HG03066 (cell line): ENCODE measurements around the gene C2orf69.

ENCODE experiments used
- ATAC-seq: cut with Tn5 transposase; IDR thresholded peaks from one replicate; pipeline ENCODE4 v1.9.1; 2021; ENCODE audit warnings: low read depth; ENCODE audit not compliant: unreplicated experiment

C2orf69 gene, protein sequence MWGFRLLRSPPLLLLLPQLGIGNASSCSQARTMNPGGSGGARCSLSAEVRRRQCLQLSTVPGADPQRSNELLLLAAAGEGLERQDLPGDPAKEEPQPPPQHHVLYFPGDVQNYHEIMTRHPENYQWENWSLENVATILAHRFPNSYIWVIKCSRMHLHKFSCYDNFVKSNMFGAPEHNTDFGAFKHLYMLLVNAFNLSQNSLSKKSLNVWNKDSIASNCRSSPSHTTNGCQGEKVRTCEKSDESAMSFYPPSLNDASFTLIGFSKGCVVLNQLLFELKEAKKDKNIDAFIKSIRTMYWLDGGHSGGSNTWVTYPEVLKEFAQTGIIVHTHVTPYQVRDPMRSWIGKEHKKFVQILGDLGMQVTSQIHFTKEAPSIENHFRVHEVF

DNA sequence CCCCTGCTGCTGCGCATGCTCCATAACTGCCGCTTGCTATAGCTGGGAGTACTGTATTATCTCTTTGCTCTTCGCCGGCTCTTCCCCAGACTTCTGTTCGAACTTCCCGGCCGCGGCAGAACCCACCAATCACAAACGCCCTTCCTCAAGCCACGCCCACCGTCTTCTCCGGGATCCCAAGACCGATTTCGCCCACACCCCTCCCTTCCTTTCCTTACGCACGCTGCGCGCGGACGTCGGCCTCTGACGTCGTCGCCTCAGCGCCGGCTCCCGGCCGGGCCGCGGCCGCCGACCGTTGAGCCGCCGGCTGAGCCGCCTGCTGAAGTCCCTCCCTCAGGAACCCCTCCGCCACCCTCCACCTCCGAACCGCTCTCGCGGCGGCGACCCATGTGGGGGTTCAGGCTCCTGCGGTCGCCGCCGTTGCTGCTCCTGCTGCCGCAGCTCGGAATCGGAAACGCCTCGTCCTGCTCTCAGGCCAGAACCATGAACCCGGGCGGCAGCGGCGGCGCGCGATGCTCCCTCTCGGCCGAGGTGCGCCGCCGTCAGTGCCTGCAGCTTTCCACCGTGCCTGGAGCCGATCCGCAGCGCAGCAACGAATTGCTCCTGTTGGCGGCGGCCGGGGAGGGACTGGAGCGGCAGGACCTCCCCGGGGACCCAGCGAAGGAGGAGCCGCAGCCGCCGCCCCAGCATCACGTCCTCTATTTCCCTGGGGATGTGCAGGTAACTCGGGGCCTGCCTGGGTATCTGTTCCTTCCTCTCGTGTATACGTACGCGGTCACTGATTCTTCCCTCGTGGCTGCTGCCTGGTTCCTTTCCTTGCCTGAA is at the start of gene C2orf69:
C2orf69 (plus strand) TSS at position 242 of the 825 bp plus-strand sequence; CDS start at position 388, 146 bp downstream.
- ATAC-seq, result peak; percentile 91

DNA sequence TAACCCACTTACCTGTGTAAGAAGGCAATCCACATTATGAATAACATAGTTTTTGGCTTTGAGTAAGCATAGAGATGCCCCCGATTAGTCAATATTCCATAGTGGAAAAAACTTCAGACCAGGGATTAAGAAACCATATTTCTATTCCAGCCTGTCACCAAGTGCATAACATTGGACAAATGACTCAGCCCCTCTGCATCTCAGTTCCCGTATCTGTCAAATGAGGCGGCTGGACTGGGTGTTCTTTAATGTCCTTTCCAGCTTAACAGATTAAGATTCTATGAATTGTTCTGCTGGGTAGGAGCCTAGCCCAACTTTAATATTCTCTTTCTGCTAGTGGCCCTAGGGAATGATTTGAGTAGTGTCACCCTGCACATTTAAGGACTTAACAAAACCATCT is 48.3 kb upstream of the C2orf69 start:
- ATAC-seq, result no peak

DNA sequence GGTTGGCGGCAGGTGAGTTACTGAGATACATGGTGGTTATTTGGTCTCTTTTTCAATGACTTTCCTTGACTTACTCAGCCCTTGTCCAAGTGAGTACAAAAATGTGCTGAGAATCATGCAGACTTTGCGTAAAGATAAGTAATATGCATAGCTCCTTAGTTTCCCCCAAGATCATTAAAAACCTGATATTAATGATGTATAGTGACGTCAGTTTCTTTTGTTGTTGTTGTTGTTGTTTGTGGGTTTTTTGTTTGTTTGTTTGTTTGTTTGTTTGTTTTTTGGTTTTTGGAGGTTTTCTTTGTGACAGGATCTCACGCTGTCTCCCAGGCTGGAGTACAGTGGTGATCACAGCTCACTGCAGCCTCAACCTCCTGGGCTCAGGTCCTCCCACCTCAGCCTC is 45.2 kb upstream of the C2orf69 start:
- ATAC-seq, result no peak

DNA sequence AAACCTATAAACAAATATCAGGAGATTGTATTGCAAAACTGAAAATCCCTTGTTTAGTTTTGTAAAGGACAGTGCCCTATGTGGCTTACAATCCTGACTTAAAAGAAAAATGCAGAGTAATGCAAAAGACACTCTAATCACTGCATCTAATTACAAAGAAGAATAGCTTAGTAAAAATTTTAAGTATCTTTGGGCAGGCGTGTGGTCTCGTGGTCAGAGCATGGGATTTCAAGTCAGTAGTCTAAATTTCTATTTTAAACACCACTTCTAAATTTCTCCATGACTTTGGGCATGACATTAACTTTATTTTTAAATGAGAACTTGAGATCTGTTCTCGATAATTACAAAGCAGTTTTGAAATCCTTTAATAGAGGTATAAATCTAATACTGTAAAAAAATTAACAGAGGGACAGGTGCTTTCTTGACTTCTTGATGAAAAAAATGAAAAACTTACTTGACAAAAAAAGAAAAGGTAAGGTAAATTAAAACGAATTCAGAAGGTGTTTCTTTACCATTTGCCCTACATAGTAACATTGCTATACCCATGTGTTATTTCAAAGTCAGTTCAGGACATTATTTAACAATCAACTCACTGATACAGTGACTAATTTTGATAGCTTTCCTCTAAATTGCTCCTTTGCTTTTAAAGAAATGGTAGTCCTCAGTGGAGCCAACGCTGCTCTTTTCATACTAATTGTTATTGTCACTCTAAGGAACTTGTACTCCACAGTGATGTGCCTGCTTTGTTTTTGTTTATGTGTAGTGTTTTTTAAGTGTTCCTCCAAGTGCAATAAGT is 42.5 kb upstream of the C2orf69 start:
- ATAC-seq, result no peak

DNA sequence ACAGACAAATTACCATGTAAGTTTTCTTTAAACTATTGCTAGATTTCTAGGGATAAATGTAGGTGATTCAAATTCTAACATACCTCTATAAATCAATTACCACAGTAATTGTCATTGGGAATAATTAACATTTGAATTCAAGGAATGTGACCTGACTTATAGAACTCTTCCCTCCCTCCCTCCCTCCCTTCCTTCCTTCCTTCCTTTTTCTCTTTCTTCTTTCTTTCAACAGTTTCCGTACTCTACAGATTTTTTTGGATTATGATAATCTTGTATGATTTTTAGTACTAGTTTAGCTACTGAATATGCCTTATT is 41.9 kb upstream of the C2orf69 start:
- no peak for ATAC-seq

DNA sequence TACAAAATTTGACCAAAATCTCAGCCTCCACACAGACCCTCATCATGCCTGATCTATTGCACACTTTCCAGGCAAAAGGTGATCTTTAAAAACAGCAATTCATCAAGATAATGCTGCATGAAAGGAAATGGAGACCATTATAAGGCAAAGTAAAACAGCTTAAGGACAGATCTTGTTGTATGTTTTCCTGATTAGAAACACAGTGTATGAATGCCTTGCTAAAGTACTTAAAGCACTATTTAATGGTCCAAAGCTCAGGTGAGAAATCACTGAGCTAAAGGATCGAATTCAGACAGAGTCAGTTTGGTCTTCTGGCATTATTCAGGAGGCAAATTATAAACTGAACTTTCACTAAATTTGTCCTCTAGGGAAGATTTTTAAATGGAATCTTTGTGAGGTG is 41.4 kb upstream of the C2orf69 start:
- ATAC-seq, result no peak

DNA sequence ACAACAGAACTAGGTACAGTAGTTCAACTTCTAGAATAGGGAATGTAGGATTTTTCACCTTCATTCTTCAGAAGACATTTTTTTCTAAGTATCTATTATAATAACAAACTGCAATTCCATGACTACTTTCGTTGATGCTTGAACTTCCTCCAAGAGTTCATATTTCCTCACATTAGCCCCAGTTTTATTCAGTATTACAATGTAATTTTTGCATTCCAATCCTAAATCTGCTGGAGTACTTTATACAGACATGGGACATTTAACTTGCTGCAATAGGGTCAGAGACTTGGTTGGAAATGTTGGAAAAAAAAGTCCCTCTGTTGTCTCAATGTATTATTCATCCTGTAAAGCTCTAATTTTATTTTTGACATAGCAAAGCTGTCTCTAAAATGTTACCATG is 40.5 kb upstream of the C2orf69 start:
- ATAC-seq, result no peak

DNA sequence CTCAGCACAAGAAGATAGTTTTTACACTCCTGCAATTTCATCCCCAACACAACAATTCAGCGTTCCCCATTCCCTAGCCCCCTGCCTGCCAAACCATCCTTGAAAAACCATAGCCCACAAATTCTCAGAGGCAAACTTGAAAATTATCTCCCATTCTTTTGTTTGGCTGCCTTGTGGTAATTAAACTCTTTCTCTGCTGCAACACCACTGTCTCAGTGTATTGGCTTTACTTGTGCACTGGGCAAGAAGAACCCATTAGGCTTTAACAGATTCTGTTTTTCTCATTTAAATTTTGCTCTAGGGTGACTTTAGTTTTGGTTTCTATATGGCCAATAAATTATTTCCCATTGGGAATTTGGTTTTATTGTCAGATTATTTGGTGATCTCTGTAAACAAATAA is 36.9 kb upstream of the C2orf69 start:
- ATAC-seq, result no peak

DNA sequence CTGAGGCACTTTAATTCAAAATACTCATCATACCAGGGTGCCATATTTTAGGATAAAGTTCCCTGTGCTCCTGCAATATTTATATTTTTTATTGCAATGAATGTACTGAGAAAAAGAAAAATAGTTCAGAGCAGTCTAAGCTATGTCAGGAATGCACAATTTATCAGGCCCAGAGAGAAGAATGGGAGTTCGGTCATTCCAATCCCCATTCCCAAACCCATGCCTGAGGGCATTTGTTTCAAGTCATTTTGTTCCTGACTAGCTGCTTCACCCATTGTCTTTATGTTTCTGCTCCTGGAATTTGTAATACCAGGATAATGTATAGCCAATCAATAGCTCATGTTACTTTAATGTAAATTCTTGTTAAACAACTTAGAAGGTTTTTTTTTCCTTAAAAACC is 35.7 kb upstream of the C2orf69 start:
- no peak for ATAC-seq

DNA sequence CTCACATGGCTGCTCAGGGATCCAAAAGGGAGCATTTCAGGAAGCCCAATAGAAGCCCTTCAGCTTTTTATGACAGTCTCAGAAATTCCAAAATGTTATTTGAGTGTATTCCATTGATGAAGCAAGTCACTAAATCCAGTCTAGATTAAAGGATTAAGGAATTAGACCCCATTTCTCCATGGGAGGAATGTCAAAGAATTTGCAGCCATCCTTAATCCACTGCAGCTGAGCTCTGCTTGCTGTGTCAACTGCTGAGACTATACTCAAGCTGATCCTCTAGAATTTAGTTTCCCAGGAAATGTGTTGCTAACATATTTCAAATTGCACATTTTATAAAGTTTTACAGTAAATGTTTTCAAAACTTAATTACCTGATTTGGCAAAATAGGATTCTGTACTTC is 28.4 kb upstream of the C2orf69 start:
- ATAC-seq, result no peak

DNA sequence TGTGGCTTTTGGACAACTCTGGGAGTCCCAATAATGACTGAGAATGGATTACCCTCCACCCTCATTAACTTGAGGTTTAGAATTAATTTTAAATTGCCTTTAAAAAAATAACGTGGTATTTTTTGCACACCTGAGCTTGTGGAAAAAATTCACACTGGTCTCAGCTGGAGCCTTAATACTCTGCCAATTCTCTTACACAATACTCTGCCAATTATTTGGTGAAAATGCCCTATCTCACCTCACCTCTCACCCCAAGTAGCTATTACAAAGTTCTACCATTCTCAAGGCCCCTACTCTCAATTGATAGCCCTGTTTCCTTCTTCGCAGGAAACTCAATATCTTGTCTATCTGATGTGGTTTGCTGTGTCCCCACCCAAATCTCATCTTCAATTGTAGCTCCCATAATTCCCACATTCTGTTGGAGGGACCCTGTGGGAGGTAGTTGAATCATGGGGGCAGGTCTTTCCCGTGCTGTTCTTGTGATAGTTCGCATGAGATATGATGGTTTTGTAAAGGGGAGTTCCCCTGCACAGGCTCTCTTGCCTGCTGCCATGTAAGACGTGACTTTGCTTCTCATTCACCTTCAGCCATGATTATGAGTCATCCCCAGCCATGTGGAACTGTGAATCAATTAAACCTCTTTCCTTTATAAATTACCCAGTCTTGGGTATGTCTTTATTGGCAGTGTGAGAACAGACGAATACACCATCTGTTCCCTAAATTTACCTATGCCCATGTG is 27.4 kb upstream of the C2orf69 start:
- ATAC-seq, result no peak

DNA sequence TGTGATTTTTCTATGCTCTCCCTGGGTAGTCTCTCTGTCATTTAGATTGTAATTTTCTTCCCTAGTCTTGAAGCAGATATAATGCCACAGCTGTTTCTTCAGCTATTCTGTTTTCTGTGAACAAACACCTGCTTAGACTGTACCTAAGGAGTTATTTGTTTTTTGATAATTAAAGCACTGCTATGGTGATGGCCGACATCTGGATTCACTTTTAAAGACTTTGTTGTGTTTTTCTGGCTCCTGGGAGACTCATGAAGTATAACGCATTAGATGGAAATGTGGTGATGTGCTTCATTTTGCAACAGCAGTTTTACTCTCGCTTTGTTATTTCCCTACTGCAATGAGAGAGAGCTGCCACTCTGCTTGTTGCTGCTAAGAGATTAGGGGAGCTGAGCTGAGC is 15.7 kb upstream of the C2orf69 start:
- no peak for ATAC-seq

DNA sequence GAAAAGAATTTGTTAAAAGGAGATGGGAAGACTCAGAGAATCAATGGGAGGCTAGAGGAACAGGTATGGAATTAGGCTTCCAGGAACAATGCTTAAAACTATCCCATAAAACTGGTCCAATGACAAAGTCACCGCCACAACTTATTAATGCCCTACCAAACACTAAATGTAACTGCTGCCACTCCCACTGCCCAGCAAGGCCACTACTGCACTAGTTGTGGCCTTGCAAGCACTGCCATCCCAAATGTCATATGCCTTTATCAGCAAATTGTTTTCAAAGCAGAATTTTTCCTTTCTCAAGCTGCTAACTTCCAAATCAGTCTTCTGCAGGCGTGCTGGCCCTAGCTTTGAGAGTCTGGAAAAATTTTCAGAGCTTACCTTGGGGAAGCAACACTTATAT is 14.5 kb upstream of the C2orf69 start:
- no peak for ATAC-seq

DNA sequence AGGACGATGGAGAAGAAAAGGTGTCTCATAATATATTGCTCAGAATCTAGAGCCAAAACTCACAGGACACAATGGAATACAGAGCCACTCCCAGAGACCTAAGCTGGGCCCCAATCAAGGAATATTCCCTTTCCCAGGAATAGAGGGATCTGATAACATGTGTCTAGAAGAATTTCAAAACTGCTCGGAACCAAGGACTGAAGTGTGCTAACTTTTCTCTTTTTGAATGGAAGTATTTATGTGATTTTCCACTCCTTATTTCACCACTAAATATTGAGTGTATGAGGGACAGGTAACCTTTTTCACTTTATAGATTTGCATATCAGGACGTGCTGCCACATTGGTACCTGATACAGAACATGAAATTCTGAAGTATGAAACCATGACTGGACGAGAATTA is 9.2 kb upstream of the C2orf69 start:
- ATAC-seq, result no peak

DNA sequence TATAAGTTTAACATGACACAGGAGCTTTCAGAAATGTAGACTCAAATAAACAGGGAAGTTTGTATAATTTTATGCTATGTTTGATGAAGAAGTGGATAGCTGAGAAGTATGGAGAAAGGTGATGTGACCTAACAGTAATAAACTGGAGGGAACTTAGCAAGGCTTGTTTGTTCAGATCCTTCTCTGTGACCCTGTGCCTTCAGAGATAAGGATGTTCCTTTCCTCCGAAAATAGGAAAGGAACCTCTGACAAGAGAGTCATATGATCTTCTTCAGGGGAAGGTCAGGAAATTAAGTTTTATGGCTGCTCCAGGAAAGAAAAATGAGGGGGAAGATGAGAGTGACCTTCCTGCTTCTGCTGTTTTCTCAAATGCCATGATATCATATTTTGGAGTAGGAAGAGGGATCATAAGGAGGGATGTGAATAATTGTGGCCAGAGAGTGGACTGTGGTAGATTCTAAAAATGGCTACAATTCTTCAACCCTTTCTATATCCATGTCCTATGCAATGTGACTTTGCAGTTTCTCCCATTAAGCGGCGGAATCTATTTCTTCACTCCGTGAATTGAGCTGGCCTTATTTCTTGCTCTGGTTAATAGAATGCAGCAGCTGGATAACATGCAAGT is 8.5 kb upstream of the C2orf69 start:
- ATAC-seq, result no peak

DNA sequence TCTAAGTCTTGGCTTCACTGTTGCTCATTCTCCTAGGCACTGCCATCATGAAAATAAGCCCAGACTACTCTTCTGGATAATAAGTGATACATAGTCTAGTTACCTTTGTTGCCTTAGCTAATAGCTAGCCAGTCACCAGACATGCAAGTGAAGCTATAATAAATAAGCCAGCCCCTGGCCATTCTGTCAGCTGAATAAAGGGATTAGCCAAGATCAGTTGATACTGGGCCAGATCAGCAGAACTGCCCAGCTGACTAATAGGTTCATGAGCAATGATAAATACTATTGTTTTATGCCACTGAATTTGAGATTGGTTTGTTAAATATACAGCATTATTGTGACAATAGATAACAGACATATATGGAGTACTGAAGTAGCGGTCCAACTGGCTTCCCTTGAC is 8.0 kb upstream of the C2orf69 start:
- no peak for ATAC-seq

DNA sequence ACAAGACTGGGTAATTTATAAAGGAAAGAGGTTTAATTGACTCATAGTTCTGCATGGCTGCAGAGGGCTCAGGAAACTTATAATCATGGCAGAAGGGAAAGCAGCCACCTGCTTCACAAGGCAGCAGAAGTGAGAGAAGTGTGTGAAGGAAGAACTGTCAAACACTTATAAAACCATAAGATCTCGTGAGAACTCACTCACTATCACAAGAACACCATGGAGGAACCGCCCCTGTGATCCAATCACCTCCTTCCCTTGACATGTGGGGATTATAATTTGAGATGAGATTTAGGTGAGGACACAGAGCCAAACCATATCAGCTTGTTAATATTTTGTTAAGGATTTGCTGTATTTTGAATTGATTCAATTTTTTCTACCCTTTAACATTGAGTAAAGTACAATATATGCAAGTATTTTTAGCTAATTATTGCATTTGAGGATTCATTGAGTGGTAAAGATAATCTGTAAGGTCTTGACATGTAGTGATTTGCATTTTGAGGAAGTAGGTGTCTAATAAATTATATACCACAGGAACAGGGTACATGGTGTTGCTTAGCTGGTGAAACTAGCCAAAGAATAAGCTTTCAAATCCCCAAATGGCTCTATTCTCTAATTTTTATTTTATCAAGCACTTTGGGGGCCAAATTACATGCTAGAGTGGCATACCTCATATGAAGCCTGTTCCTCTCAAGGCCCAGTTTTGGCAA is 3.9 kb upstream of the C2orf69 start:
- ATAC-seq, result no peak

DNA sequence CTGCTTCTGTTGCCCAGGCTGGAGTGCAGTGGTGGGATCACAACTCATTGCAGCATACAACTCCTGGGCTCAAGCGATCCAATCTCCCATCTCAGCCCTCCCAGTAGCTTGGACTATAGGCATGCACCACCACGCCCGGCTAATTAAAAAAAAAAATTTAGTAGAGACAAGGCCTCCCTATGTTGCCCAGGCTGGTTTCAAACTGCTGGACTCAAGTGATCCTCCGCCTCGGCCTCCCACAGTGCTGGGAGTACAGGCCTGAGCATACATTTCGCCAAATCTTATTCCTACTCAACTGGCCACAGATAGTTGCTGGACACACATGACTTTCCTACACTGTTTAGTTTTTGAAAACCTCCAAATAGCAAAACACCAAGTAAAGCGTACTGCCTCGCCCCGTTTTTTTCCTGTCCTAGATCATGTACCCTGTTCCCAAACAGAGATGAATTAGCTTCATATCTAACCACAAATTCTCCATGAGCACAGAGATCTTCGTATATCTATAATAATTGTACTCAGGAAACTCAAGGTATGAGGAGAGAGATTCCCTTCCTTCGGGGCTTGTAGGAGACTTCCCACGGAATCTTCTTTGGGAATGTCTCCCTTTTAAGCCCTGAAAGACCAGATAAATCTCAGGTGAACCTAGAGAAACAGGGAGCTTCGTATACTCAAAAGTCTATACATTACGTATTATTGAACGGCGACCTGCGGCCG is 598 bp upstream of the C2orf69 start:
- no peak for ATAC-seq

DNA sequence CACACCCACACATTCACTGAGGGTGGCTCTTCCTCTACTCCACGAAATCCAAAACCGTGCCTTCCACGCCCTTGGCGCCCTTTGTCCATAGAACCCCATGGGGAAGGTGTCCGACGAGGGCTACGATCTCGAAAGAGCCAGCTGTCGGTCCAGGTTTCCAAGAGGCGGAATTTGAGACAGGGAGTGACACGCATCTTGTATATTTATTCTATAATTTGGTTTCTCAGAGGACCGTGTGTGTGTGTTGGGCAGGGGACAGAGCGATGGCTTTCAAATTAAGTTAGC is 726 bp downstream of the C2orf69 start:
- no peak for ATAC-seq
